Thyroid gland (tissue), 4 donors: ENCODE data around the gene ABLIM1. TPM values are rescaled to one million over a fixed set of nuclear protein-coding genes. Genes with fewer than 3 reads are reported as not detected.

Experiments
- DNase-seq, 2 donors: peaks; one replicate each; pipeline ENCODE4 v3.0.0-alpha.2; 2019
- H3K27ac ChIP-seq, 3 donors: fragments of 200-600 bp; sonication (generic); 1 replicate in 2 of 3; 2 replicates in 1 of 3; pipeline ENCODE4 v1.5.1; 2016 to 2019; ENCODE audit warnings: mild to moderate bottlenecking in 1 of 3, moderate library complexity in 1 of 3
- H3K27me3 ChIP-seq: fragments of 200-600 bp; sonication (generic); one replicate; pipeline ENCODE4 v1.5.1; 2019
- H3K36me3 ChIP-seq, 2 donors: fragments of 200-600 bp; sonication (generic); one replicate each; pipeline ENCODE4 v1.5.1; 2016 to 2019
- H3K4me1 ChIP-seq, 2 donors: fragments of 200-600 bp; sonication (generic); one replicate each; pipeline ENCODE4 v1.5.1; 2017 to 2019
- H3K4me3 ChIP-seq, 3 donors: fragments of 200-600 bp; sonication (generic); replicated peaks in 1 of 3; 1 replicate in 2 of 3; 2 replicates in 1 of 3; pipeline ENCODE4 v1.5.1; 2016; ENCODE audit warnings: mild to moderate bottlenecking in 1 of 3
- H3K9me3 ChIP-seq: fragments of 200-600 bp; sonication (generic); one replicate; pipeline ENCODE4 v1.5.1; 2017
- POLR2A ChIP-seq, 2 donors: fragments of 450-650 bp; IDR thresholded peaks; one replicate each; pipeline ENCODE4 v1.6.1; 2017; ENCODE audit warnings: antibody characterized with exemption in 2 of 2, mild to moderate bottlenecking in 2 of 2, moderate library complexity in 1 of 2
- WGBS, 2 donors: methylation state at CpG; one replicate each; pipeline ENCODE4 v1.1.5; 2017; 5-methylcytosine and 5-hydroxymethylcytosine counted together
- intact Hi-C: fragments of 100-400 bp; cut with DNase I; formaldehyde crosslinking; loops from one replicate; pipeline ENCODE4 v1.15.1; 2023
- total RNA-seq, 4 donors: library from RNA; depleted of rRNA; stranded (reverse); fragments of >200 nt; gene quantifications; one replicate each; pipeline ENCODE4 v1.2.3, GENCODE V29; 2016
- TF ChIP-seq, protein P1 (sequence below), 6 experiments: fragments of 200-600 bp in 3 of 6; fragments of 450-650 bp in 3 of 6; sonication (generic) in 3 of 6; IDR thresholded peaks; one replicate each; pipeline ENCODE4 v1.5.1; 2016 to 2019; ENCODE audit warnings: antibody characterized with exemption in 6 of 6, mild to moderate bottlenecking in 2 of 6, inconsistent platforms in 1 of 6, moderate library complexity in 1 of 6

Gene ABLIM1
- total RNA-seq, 4 donors from 2014 or later = 225 to 404 (median 382) TPM

DNA sequence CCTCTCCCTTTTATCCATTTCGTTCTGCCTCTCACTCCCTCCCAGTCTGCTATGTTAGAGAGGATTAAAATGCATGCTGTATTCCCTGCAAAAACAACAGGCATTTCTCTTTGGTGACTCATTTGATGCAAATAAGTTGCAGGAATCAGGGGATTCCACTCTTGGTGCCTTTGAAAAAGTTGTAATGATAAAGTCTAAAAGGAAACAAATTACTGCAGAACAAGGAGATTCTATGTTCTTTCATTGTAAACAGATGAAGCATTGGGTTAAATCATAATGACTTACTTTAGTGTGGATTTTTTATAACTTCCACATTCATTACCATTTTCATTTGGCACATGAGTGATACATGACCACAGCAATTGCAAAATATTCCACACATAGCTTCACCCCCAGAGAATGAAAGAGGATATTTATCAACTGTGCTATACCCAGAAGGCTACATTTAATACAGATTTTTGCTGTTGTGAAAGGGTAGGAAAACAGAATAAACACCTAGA is 33.4 kb upstream of the ABLIM1 start:
- WGBS, 2 donors = 72% methylated on average over 1 of the region's 1 CpG
- Histone ChIP-seq H3K4me3 (no peak overlapping the region), H3K9me3 (no peaks in the 10 kb centered on the region), H3K27me3 (no peaks in the 10 kb centered on the region), H3K36me3 (no peaks in the 10 kb centered on the region), H3K4me1 (peaks cover 4 to 15% of the 10 kb centered on the region in 2 donors), H3K27ac (no peak overlapping the region)
- TF ChIP-seq, protein P1, sequence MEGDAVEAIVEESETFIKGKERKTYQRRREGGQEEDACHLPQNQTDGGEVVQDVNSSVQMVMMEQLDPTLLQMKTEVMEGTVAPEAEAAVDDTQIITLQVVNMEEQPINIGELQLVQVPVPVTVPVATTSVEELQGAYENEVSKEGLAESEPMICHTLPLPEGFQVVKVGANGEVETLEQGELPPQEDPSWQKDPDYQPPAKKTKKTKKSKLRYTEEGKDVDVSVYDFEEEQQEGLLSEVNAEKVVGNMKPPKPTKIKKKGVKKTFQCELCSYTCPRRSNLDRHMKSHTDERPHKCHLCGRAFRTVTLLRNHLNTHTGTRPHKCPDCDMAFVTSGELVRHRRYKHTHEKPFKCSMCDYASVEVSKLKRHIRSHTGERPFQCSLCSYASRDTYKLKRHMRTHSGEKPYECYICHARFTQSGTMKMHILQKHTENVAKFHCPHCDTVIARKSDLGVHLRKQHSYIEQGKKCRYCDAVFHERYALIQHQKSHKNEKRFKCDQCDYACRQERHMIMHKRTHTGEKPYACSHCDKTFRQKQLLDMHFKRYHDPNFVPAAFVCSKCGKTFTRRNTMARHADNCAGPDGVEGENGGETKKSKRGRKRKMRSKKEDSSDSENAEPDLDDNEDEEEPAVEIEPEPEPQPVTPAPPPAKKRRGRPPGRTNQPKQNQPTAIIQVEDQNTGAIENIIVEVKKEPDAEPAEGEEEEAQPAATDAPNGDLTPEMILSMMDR (IDR thresholded peaks at IDR 0.05) = no peak
- no peak for TF ChIP-seq POLR2A (IDR thresholded peaks at IDR 0.05)
- intact Hi-C loops = loop anchor here (10.0 kb wide), 1 partner anchor 57 kb away; no protein-coding TSS in a partner anchor
- DNase-seq = no peak

GRCh38 chr10:114688786-114689185 is 30.7 kb upstream of the ABLIM1 start:
- intact Hi-C loops = no loop called here
- Histone ChIP-seq H3K9me3 (no peaks in the 10 kb centered on the region), H3K27me3 (no peaks in the 10 kb centered on the region), H3K4me1 (peaks cover 10 to 20% of the 10 kb centered on the region in 2 donors), H3K27ac (no peak overlapping the region), H3K4me3 (no peak overlapping the region), H3K36me3 (no peaks in the 10 kb centered on the region)
- 75 to 91% methylated on average over 5 of the region's 5 CpGs for WGBS, 2 donors
- DNase-seq = no peak
- TF ChIP-seq, protein P1 (IDR thresholded peaks at IDR 0.05) = no peak
- TF ChIP-seq POLR2A (IDR thresholded peaks at IDR 0.05) = no peak

DNA sequence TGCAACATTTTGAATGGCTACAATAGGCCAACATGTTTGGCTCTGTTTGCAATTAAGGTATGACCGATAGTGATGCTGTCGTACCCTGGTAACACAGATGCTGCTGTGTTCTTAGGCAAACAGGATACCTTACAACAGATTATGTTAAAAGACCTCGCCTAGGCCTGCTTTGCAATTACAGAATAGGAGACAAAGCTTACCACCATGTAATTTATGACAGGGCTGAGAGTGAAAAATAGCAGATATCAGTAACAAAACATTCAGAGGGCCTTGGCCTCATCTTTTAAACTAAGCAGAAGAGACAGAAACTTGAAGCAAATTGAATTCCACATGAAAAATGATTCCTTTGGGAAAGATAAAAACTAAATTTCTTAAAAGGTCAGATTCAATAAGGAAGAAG is 29.4 kb upstream of the ABLIM1 start:
- no peak overlapping the region for H3K4me3 ChIP-seq
- H3K36me3 ChIP-seq = no peaks in the 10 kb centered on the region
- intact Hi-C loops = no loop called here
- H3K9me3 ChIP-seq = no peaks in the 10 kb centered on the region
- TF ChIP-seq POLR2A (IDR thresholded peaks at IDR 0.05) = no peak
- TF ChIP-seq, protein P1 (IDR thresholded peaks at IDR 0.05) = no peak
- no peak overlapping the region for H3K27ac ChIP-seq
- H3K4me1 ChIP-seq = peaks cover 11 to 24% of the 10 kb centered on the region in 2 donors
- no peaks in the 10 kb centered on the region for H3K27me3 ChIP-seq
- WGBS, 2 donors = 93% methylated on average over 3 of the region's 3 CpGs
- DNase-seq = no peak

DNA sequence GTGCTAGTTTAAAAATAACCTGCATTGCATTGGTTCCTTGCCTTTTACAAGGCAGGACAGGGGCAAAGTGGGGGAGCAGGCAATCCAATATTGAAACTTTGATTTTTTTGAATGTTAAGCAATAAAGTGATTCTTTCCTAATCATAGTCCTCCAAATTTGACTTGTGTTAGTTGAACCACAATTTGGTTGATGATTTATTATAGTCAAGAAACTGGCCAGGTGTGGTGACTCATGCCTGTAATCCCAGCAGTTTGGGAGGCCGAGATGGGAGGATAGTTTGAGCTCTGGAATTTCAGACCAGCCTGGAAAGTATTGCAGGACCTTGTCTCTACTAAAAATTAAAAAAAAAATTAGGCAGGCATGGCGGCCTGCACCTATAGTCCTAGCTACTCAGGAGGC is 27.9 kb upstream of the ABLIM1 start:
- TF ChIP-seq, protein P1 (IDR thresholded peaks at IDR 0.05) = no peak
- no peak for TF ChIP-seq POLR2A (IDR thresholded peaks at IDR 0.05)
- peaks cover 14 to 33% of the 10 kb centered on the region in 2 donors for H3K4me1 ChIP-seq
- no peak overlapping the region for H3K4me3 ChIP-seq
- no peak for DNase-seq
- intact Hi-C loops = no loop called here
- H3K36me3 ChIP-seq = no peaks in the 10 kb centered on the region
- H3K27me3 ChIP-seq = no peaks in the 10 kb centered on the region
- no peaks in the 10 kb centered on the region for H3K9me3 ChIP-seq
- no peak overlapping the region for H3K27ac ChIP-seq
- WGBS, 2 donors = 95 to 98% methylated on average over 2 of the region's 2 CpGs

- H3K27ac ChIP-seq = peak overlapping the region in 2 of 3 donors; percentile 59 to 67
- no peaks in the 10 kb centered on the region for H3K27me3 ChIP-seq
- no peak for DNase-seq
- H3K36me3 ChIP-seq = no peaks in the 10 kb centered on the region
- WGBS, 2 donors = 55 to 64% methylated on average over 5 of the region's 5 CpGs
- intact Hi-C loops = no loop called here
- no peaks in the 10 kb centered on the region for H3K9me3 ChIP-seq
- peaks cover 14 to 33% of the 10 kb centered on the region in 2 donors for H3K4me1 ChIP-seq
- no peak overlapping the region for H3K4me3 ChIP-seq
- TF ChIP-seq POLR2A (IDR thresholded peaks at IDR 0.05) = no peak
- TF ChIP-seq, protein P1 (IDR thresholded peaks at IDR 0.05) = no peak
Observed at GRCh38 chr10:114685456-114685855, 27.4 kb upstream of the ABLIM1 start.
